GM21381 (cell line): Measurements from ENCODE around the gene RBBP7.

Source experiments
- ATAC-seq: cut with Tn5 transposase; IDR thresholded peaks from one replicate; pipeline ENCODE4 v1.9.1; 2021; ENCODE audit warnings: mild to moderate bottlenecking, moderate library complexity; ENCODE audit not compliant: unreplicated experiment

RBBP7 gene

GRCh38 chrX:16827225-16827624 is 42.9 kb downstream of the RBBP7 start:
- no peak for ATAC-seq

DNA sequence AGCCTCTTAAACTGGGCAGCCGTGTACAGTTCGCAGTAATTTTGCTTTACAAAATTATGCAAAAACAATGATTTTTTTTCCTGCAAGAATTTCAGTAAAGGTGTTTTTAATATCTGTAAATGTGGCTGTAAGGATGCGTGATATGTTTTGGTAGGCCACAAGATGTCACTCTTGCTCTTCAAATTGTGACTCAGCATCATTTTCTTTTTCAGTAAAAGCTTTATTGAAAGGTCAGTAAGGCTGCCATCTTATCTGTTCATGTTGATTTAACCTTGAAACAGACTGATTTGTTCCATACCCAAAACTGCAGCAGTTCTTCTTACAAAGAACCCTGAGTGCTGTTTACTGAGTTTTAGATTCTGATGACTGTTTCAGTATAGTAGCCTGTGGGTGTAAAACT is 44.0 kb downstream of the RBBP7 start:
- no peak for ATAC-seq

- ATAC-seq: no peak
Observed at GRCh38 chrX:16825264-16826035, 44.7 kb downstream of the RBBP7 start.

DNA sequence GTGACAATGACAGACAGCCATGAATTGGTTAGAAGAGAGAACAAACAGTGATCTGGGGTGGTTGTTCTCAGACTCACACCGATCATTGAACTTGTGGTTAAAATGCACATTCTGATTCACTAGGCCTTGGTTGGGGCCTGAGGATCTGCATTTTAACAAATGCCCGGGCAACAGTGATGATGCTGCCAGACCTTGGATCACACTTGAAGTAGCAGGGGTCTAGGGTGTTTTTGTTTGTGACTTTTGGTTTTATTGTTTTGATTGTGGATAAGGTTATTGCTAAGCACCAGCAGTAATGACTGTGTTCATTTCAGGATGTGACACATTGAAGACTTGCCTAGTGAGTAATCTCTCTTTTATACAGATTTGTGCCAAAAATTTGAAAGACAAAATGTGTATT is 47.4 kb downstream of the RBBP7 start:
- no peak for ATAC-seq

GRCh38 chrX:16819634-16820033 is 50.5 kb downstream of the RBBP7 start:
- ATAC-seq: no peak

DNA sequence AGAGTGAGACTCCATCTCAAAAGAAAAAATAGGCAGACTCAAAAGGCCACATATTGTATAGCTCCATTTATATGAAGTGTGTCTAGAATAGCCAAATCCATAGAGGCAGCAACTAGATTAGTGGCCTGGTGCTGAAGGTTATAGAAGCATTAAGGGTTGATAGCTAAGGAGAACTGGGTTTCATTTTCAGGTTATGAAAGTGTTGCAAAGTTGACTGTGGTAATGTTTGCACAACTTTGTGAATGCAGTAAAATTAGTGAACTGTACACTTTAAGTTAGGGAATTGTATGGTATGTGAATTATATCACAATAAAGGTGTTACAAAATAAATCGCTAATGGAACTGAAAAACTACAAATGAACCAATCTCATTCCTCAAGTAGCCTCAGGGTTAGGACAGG is 55.6 kb downstream of the RBBP7 start:
- no peak for ATAC-seq

GRCh38 chrX:16807976-16808542 is 62.1 kb downstream of the RBBP7 start:
- no peak for ATAC-seq

GRCh38 chrX:16807548-16807947 is 62.6 kb downstream of the RBBP7 start:
- no peak for ATAC-seq

GRCh38 chrX:16804923-16805464 is 65.2 kb downstream of the RBBP7 start:
- ATAC-seq: no peak

DNA sequence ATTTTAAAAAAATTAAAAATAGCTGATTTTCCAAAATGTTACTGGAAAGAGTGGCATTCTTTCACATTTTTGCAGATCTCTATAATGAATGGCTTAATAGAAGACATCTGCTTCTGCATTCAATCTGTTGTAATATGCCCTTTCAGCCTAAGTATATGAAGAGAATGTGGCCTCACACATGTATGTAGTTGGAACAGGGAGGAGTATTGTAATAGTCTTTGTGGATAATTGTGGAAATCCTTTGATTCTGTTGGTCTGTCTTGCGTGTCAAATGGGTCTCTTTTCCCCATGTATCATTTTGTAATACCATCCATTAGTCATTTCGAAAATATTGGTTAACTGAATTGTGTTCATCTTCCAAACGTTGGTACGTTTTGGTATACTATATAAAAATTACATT is 72.3 kb downstream of the RBBP7 start:
- no peak for ATAC-seq

DNA sequence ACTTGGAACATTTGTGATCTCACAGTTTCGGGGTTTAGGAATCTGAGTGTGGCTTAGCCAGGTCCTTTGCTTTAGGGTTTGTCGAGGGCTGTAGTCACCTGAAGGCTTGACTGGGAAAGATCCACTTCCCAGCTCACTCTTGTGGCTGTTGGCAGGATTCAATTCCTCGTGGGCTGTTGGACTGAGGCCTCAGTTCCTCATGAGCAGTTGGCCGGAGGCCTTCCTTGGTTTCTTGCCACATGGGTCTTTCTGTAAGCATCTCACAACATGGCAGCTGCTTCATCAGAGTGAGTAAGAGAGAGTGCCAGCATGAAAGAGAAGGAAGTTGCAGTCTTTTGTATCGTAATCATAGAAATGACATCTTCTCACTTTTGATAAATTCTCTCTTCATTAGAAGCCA is 72.8 kb downstream of the RBBP7 start:
- no peak for ATAC-seq

- no peak for ATAC-seq
Observed at GRCh38 chrX:16796298-16796697, 73.9 kb downstream of the RBBP7 start.
